Activated naive CD4-positive, alpha-beta T cell treated with anti-CD3 and anti-CD28 coated beads, Interleukin-2, amount 50 U/mL, for 24 hours (primary cell): ENCODE results near the gene CCDC116.
"Not testable (repeated sequence)": the region's sequence is repeated elsewhere in the genome, so short reads cannot be mapped to it uniquely, and the experiment has no call there.

Source experiments
- H3K27ac Mint-ChIP-seq: one replicate; pipeline ENCODE4 v1.8.0; 2021; ENCODE audit warnings: mild to moderate bottlenecking, mixed read lengths
- H3K27me3 Mint-ChIP-seq: one replicate; pipeline ENCODE4 v1.8.0; 2021; ENCODE audit warnings: mixed read lengths
- H3K36me3 Mint-ChIP-seq: one replicate; pipeline ENCODE4 v1.8.0; 2021; ENCODE audit warnings: mixed read lengths
- H3K4me1 Mint-ChIP-seq: one replicate; pipeline ENCODE4 v1.8.0; 2021; ENCODE audit warnings: mixed read lengths
- H3K4me3 Mint-ChIP-seq: one replicate; pipeline ENCODE4 v1.8.0; 2021; ENCODE audit warnings: mild to moderate bottlenecking, mixed read lengths
- H3K9me3 Mint-ChIP-seq: one replicate; pipeline ENCODE4 v1.8.0; 2021; ENCODE audit warnings: mixed read lengths

CCDC116 gene

DNA sequence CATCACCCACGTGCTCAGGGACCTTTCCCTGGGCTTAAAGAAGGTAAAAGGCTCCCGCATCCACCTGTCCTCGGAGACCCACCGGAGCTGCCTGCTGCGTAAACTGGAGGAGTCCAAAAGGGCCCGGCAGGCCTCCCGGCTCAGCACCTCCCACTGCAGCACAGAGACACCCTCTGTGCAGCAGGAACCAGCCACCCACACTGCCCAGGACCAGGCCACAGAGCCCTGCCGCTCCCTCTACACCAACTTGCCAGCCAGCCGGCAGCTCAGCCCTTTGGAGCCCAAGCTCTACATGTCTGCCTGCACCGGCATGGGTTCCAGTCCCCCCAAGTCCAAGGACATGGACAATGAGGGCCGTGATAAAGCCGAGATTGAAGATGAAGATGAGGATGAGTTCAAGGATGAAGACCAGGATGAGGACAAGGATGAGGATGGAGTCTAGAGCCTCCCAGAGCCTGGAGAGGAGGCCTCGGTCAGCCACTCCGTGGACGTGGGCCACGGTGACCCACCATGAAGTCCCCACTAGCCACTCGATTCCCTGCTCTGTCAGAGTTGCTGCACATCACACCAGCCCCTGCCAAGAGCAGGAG, 4.2 kb downstream of the CCDC116 start:
- Mint-ChIP-seq H3K9me3 (no peaks in the 10 kb centered on the region), H3K4me1 (peaks cover 13% of the 10 kb centered on the region), H3K27ac (no peak overlapping the region)

DNA sequence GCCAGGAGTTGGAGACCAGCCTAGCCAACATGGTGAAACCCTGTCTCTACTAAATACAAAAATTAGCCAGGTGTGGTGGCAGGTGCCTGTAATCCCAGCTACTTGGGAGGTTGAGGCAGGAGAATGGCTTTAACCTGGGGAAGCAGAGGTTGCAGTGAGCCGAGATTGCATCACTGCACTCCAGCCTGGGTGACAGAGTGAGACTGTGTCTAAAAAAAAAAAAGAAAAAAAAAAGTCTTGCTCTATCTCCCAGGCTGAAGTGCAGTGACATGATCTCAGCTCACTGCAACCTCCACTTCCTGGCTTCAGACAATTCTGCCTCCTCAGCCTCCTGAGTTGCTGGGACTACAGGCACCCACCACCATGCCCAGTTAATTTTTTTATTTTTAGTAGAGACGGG, 4.9 kb downstream of the CCDC116 start:
- not testable (repeated sequence) for H3K27ac Mint-ChIP-seq, H3K4me3 Mint-ChIP-seq, H3K36me3 Mint-ChIP-seq, H3K9me3 Mint-ChIP-seq, H3K27me3 Mint-ChIP-seq
- peaks cover 16% of the 10 kb centered on the region for H3K4me1 Mint-ChIP-seq

More for the DNA sequence above, 4.2 kb downstream of the CCDC116 start:
- Mint-ChIP-seq H3K27me3 (no peaks in the 10 kb centered on the region), H3K36me3 (no peaks in the 10 kb centered on the region), H3K4me3 (no peak overlapping the region)

DNA sequence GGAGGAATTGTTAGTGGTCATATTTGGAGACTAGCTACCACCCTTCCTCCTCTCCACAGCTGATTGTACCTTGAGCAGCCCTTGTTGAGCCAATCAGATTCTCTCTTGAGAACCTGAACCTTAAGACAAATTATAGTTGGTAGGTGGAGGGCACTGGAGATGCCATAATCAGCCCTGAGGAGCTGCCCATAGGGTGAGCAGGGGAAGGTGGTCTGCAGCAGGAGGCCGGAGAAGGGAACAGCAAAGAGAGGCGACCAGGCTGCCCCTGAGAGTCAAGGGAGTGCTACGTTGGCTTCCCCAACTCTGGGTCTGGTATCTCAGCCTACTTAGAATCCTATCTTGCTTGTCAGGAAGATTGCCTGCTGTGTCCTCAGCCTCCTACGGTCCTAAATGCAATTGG, 6.8 kb downstream of the CCDC116 start:
- Mint-ChIP-seq H3K27ac (no peak overlapping the region), H3K27me3 (no peaks in the 10 kb centered on the region), H3K4me1 (peaks cover 29% of the 10 kb centered on the region), H3K9me3 (no peaks in the 10 kb centered on the region), H3K4me3 (no peak overlapping the region), H3K36me3 (peaks cover 7% of the 10 kb centered on the region)

DNA sequence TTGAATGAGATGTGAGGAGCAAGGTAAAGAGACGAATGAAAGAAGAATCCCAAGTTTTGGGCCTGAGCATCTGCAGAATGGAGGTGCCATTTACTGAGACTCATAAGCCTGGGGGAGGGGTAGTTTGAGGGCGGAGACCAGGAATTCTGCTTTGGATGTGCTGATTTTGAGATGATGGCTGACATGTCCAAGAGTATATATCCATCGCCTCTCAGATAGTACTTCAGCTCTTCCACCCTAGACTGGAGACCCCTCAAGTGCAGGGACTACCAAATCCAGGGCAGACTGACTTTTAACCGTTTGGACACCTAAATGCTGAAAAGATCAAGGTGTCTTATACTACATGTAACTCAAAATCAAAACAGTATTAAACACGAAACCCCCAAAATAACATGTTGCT, 8.2 kb downstream of the CCDC116 start:
- no peak overlapping the region for H3K4me3 Mint-ChIP-seq
- H3K9me3 Mint-ChIP-seq = no peaks in the 10 kb centered on the region

DNA sequence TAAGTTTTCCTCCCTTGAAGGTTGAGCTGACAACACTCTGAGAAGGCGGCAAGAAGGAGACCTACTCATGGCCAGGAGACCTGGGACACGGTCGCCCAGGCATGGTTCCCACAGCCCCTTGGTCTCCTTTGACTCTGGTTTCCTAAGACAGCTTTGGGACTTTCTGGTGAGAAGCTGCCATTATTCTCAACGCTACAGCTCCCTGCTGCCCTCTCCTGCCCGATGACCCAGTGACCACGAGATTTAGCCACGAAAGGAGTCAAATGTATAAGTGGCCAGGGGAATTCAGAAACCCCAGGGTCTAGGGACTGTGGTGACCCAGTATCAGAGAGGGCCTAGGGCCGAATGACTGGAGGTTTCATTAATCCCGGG, 8.8 kb downstream of the CCDC116 start:
- Mint-ChIP-seq H3K4me1 (peaks cover 31% of the 10 kb centered on the region), H3K36me3 (peaks cover 11% of the 10 kb centered on the region), H3K27me3 (no peaks in the 10 kb centered on the region), H3K4me3 (peak overlapping the region; percentile 95), H3K27ac (no peak overlapping the region), H3K9me3 (no peaks in the 10 kb centered on the region)

More for the DNA sequence above, 8.2 kb downstream of the CCDC116 start:
- Mint-ChIP-seq H3K27ac (no peak overlapping the region), H3K27me3 (no peaks in the 10 kb centered on the region), H3K36me3 (peaks cover 7% of the 10 kb centered on the region), H3K4me1 (peaks cover 29% of the 10 kb centered on the region)

DNA sequence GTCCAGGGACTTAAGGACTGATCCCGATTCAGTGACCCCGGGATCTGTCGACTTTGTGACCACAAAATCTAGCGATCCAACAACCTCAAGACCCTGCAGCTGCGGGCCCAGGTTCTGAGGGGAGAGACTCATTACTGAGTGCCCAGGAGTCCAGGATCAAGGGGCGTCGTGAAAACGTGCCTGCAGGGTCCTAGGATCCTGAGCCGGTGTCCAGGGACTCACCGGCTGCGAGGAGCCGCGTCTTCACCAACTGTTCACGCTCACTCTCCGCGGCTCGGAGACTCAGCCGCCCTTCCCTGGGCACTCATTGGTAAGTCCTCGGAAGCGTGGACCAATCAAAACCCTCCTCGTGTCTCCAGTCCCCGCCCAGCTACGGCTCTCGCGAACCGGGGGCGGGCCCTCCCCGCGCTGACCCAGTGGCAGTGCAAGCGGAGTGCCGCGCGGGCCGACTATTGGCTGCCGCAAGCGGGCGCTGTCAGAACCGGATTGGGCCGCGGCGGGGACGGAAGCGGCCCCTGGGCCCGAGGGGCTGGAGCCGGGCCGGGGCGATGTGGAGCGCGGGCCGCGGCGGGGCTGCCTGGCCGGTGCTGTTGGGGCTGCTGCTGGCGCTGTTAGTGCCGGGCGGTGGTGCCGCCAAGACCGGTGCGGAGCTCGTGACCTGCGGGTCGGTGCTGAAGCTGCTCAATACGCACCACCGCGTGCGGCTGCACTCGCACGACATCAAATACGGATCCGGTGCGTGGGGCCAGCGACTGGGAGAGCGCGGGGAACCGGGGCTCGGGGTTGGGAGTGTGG, 9.4 kb downstream of the CCDC116 start, which contains the start of gene SDF2L1:
TSS of gene SDF2L1 (plus strand) at position 514 of the 795 bp plus-strand sequence. CDS start at position 549, 35 bp downstream.
- H3K4me3 Mint-ChIP-seq = peak within 1 kb of the TSS; percentile 95
- H3K36me3 Mint-ChIP-seq = peaks cover 16% of the 10 kb centered on the region
- H3K4me1 Mint-ChIP-seq = peaks cover 37% of the 10 kb centered on the region
- H3K27ac Mint-ChIP-seq = peak within 1 kb of the TSS; percentile 90
- no peaks in the 10 kb centered on the region for H3K9me3 Mint-ChIP-seq
- H3K27me3 Mint-ChIP-seq = no peaks in the 10 kb centered on the region

DNA sequence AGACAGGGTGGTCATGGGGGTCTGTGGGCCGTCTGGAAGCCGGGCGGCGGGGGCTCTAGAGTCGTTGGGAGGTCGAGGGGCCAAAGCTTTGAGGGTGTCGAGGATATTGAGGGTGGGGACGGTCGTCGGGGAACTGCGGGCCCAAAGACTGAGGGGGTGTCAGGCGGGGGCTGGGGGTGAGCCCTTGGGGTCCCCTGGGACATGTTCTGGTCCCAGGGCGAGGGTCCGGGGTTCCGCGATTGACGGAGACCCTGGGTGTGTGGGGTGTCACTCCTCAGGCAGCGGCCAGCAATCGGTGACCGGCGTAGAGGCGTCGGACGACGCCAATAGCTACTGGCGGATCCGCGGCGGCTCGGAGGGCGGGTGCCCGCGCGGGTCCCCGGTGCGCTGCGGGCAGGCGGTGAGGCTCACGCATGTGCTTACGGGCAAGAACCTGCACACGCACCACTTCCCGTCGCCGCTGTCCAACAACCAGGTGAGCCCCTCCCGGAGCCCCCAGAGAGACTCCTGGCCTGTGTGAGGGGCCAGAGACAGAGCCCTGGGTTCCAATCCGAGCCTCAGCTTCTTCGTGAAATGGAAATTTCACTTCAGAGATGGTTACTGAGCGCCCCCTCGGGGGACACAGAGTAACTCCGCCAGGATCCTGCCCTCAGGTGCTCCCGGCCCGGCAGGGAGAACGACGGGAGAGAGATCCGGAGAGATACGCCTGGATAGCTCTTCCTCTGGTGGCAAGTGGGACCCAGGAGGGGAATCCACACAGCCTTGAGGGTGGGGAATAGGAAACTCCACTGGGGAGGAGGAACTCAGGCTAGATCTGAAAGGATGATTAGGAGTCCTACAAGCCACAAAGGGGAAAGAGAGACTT, 10.3 kb downstream of the CCDC116 start:
- H3K4me1 Mint-ChIP-seq = peaks cover 37% of the 10 kb centered on the region
- peak overlapping the region; percentile 90 for H3K27ac Mint-ChIP-seq
- H3K27me3 Mint-ChIP-seq = no peaks in the 10 kb centered on the region
- H3K9me3 Mint-ChIP-seq = no peaks in the 10 kb centered on the region
- peak overlapping the region; percentile 95 for H3K4me3 Mint-ChIP-seq
- peaks cover 16% of the 10 kb centered on the region for H3K36me3 Mint-ChIP-seq

DNA sequence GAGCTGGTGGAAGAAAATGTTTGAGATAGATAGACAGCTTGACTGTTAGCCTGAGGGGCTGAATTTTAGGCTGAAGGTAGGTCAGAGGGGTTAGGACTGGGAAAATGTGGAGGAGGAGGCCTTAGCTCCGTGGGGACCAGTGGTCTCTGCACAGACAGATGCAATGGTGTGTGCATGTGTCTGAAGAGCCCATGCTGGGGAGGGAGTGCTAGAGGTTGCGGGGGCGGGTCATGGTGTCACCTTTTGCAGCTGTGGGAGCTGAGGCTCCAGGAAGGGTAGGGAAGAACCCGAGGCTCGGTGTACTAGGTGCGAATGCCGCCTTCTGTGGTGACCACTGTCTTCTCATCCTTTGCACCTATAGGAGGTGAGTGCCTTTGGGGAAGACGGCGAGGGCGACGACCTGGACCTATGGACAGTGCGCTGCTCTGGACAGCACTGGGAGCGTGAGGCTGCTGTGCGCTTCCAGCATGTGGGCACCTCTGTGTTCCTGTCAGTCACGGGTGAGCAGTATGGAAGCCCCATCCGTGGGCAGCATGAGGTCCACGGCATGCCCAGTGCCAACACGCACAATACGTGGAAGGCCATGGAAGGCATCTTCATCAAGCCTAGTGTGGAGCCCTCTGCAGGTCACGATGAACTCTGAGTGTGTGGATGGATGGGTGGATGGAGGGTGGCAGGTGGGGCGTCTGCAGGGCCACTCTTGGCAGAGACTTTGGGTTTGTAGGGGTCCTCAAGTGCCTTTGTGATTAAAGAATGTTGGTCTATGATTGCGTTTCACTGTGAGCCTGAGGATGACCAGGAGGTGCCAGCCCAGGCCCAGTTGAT, 11.2 kb downstream of the CCDC116 start:
- Mint-ChIP-seq H3K4me3 (peak overlapping the region; percentile 95), H3K4me1 (peaks cover 37% of the 10 kb centered on the region), H3K27ac (peak overlapping the region; percentile 82), H3K9me3 (no peaks in the 10 kb centered on the region), H3K27me3 (no peaks in the 10 kb centered on the region), H3K36me3 (peaks cover 16% of the 10 kb centered on the region)

DNA sequence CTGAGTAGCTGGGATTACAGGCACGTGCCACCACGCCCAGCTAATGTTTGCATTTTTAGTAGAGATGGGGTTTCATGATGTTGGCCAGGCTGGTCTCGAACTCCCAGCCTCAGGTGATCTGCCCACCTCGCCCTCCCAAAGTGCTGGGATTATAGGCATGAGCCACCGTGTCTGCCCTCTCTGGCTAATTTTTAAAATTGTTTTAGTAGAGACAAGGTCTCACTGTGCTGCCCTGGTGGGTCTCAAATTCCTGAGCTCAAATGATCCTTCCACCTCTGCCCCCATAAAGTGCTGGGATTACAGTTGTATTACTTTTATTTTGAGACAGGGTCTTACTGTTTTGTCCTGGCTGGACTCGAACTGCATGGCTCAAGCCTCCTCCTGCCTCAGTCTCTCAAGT, 13.0 kb downstream of the CCDC116 start:
- H3K27ac Mint-ChIP-seq, H3K4me3 Mint-ChIP-seq, H3K9me3 Mint-ChIP-seq, H3K27me3 Mint-ChIP-seq: not testable (repeated sequence)
- Mint-ChIP-seq H3K4me1 (peaks cover 42% of the 10 kb centered on the region), H3K36me3 (peaks cover 18% of the 10 kb centered on the region)

DNA sequence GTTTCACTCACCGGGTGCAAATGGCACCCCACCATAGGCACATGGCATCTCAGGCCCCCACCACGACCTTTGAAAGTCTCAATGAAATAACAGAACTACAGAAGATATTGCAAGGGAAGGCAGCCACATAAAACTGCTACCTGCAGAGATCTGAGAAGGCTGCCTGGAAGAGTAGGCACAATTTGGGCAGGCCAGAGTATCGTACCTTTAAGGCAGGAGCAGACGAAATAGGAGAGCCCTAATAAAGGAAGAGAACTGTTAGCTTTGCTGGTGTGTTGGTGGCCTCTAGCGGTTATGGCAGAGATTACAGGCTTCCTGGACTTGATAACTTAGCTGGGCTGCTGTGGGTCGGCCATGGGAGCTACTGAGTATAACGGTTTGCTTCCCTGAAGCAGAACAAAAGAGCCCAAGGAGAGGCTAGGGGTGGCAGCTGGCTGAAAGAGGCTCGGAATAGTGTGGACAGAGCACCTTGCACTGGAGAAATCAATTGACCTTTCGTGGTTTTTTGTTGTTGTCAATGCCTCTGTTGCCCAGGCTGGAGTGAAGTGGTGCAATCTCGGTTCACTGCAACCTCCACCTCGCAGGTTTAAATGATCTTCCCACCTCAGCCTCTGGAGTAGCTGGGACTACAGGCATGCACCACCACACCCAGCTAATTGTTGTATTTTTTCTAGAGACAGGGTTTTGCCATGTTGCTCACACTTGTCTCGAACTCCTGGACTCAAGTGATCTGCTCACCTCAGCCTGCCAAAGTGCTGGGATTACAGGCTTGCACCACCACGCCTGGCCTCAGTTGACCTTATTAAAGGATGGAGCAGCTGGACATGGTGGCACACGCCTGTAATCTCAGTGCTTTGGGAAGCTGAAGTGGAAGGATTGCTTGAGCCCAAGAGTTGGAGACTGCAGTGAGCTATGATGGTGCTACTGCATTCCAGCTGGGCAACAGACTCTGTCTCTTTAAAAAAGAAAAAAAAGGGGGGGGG, 14.3 kb downstream of the CCDC116 start:
- peak overlapping the region; percentile 65 for H3K27ac Mint-ChIP-seq
- H3K27me3 Mint-ChIP-seq = no peaks in the 10 kb centered on the region
- peak overlapping the region; percentile 24 for H3K4me3 Mint-ChIP-seq
- peaks cover 18% of the 10 kb centered on the region for H3K36me3 Mint-ChIP-seq
- no peaks in the 10 kb centered on the region for H3K9me3 Mint-ChIP-seq
- peaks cover 41% of the 10 kb centered on the region for H3K4me1 Mint-ChIP-seq

DNA sequence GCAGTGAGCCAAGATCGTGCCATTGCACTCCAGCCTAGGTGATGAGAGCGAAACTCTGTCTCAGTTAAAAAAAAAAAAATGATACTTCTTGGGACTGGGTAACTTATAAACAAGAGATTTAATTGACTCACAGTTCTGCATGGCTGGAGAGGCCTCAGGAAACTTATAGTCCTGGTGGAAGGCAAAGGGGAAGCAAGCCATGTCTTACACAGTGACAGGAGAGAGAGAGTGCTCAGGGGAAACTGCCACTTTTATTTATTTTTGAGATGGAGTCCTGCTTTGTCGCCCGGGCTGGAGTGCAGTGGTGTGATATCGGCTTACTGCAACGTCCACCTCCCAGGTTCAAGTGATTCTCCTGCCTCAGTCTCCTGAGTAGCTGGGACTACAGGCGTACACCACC, 17.7 kb downstream of the CCDC116 start:
- Mint-ChIP-seq H3K27me3 (no peaks in the 10 kb centered on the region), H3K9me3 (no peaks in the 10 kb centered on the region), H3K4me1 (peaks cover 26% of the 10 kb centered on the region), H3K36me3 (peaks cover 11% of the 10 kb centered on the region), H3K4me3 (no peak overlapping the region), H3K27ac (no peak overlapping the region)

DNA sequence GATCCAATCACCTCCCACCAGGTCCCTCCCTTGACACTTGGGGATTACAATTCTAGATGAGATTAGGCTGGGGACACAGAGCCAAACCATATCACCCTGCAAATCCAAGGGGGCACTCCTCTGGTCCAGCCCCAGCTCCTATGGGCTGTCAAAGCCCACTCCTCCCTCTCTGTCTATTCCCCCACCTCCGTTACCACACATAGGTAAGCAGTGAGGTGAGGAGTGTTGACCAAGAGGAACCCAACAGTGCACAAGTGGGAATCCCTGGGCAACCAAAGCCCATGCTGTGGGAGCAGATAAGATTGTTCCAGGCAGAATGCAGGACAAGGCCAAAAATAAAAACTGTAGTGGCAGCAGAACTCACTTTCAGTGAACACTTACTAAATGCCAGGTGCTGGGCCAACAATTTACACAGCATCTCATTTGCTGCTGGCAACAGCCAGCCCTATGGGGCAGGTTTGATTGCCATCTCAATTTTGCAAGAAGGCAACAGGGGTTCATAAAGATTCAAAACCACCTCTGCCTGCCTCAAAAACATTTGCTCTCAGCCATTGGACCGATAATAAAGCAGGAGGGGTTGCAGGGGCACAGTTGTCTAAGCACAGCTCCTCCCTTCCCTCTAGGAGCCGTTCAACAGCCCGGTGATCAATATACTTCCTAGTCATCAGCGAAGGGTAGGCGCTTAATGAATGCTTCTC, 18.4 kb downstream of the CCDC116 start:
- no peak overlapping the region for H3K27ac Mint-ChIP-seq
- no peaks in the 10 kb centered on the region for H3K27me3 Mint-ChIP-seq

DNA sequence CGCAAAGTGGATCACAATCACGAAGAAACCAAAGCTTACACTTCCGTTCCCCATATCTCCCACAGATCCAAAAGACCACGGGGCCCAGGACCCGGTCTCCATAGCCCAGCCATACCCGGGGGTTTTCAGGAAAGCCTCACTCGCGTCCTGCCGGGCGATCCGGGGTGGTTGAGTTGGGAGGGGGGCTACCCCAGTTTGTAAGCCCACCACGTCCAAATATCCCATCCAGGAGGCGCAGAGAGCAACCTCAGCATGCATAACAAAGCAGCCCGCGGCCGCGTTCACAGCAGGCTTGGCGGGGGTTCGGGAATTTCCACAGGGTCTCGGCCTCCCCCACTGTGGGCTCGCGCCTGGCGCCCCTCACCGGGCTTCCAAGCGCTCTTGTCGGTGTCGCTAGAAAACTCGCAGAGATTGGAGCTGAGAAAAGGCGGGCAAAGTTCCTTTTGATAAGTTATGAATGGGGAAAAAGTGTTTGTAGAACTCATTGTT, 19.0 kb downstream of the CCDC116 start:
- Mint-ChIP-seq H3K4me1 (peaks cover 28% of the 10 kb centered on the region), H3K27ac (no peak overlapping the region), H3K36me3 (peaks cover 6% of the 10 kb centered on the region), H3K4me3 (peak overlapping the region; percentile 89), H3K9me3 (no peaks in the 10 kb centered on the region), H3K27me3 (no peaks in the 10 kb centered on the region)

More for the DNA sequence above, 18.4 kb downstream of the CCDC116 start:
- H3K4me1 Mint-ChIP-seq = peaks cover 26% of the 10 kb centered on the region
- H3K9me3 Mint-ChIP-seq = no peaks in the 10 kb centered on the region
- peaks cover 11% of the 10 kb centered on the region for H3K36me3 Mint-ChIP-seq
- peak overlapping the region; percentile 89 for H3K4me3 Mint-ChIP-seq
